ENCODE results near the gene THSD7A. TPM values are rescaled to one million over a fixed set of nuclear protein-coding genes. Genes with fewer than 3 reads are reported as not detected.

The THSD7A gene
- total RNA-seq, 3 donors from 2014 or later (not counting 1 experiment from before 2014, with no cell fraction given): 0.29 to 8.6 TPM; not detected in 1

GRCh38 chr7:11355399-11356005 lies 476.5 kb downstream of the THSD7A start:
- DNase-seq (no peak), ATAC-seq (no peak)
- Mint-ChIP-seq H3K9me3 (peaks cover 8 to 12% of the 10 kb centered on the region in 2 donors), H3K27me3 (ENCODE audit: low read depth in 2 of 2) (peaks cover 0 to 2% of the 10 kb centered on the region in 2 donors), H3K4me1 (no peaks in the 10 kb centered on the region), H3K36me3 (no peaks in the 10 kb centered on the region), H3K27ac (no peak overlapping the region), H3K4me3 (no peak overlapping the region)
- Histone ChIP-seq H3K36me3 (ENCODE audit: control insufficient read depth, insufficient read depth, low read length) (no peaks in the 10 kb centered on the region), H3K27me3 (ENCODE audit: control insufficient read depth, insufficient read depth, low read length) (no peaks in the 10 kb centered on the region), H3K4me1 (ENCODE audit: control insufficient read depth, insufficient read depth, low read length) (no peaks in the 10 kb centered on the region), H3K4me3 (ENCODE audit: low read length) (no peak overlapping the region), H3K9me3 (ENCODE audit: control insufficient read depth, insufficient read depth, low read length) (no peaks in the 10 kb centered on the region), H3K27ac (ENCODE audit: low read length) (no peak overlapping the region)
- no peak for TF ChIP-seq CTCF (IDR thresholded peaks at IDR 0.05)
- intact Hi-C loops (cut with micrococcal nuclease): no loop called here
- WGBS (ENCODE audit: insufficient coverage): 43% methylated on average over 5 of the region's 5 CpGs

GRCh38 chr7:11346302-11346701 lies 485.7 kb downstream of the THSD7A start:
- no peak for DNase-seq
- Histone ChIP-seq H3K27me3 (ENCODE audit: control insufficient read depth, insufficient read depth, low read length) (no peaks in the 10 kb centered on the region), H3K36me3 (ENCODE audit: control insufficient read depth, insufficient read depth, low read length) (no peaks in the 10 kb centered on the region), H3K4me3 (ENCODE audit: low read length) (no peak overlapping the region), H3K9me3 (ENCODE audit: control insufficient read depth, insufficient read depth, low read length) (no peaks in the 10 kb centered on the region), H3K27ac (ENCODE audit: low read length) (no peak overlapping the region), H3K4me1 (ENCODE audit: control insufficient read depth, insufficient read depth, low read length) (no peaks in the 10 kb centered on the region)
- peaks cover 0 to 3% of the 10 kb centered on the region in 2 donors for H3K27me3 Mint-ChIP-seq (ENCODE audit: low read depth in 2 of 2)
- no peaks in the 10 kb centered on the region for H3K36me3 Mint-ChIP-seq
- H3K27ac Mint-ChIP-seq: no peak overlapping the region
- intact Hi-C loops (cut with micrococcal nuclease): no loop called here
- no peak overlapping the region for H3K4me3 Mint-ChIP-seq
- WGBS (ENCODE audit: insufficient coverage): 72% methylated on average over 1 of the region's 2 CpGs
- no peak for ATAC-seq
- H3K9me3 Mint-ChIP-seq: peaks cover under 1 to 5% of the 10 kb centered on the region in 2 donors
- no peak for TF ChIP-seq CTCF (IDR thresholded peaks at IDR 0.05)
- peaks cover 0 to 6% of the 10 kb centered on the region in 2 donors for H3K4me1 Mint-ChIP-seq

- intact Hi-C loops (cut with micrococcal nuclease): no loop called here
- Mint-ChIP-seq H3K27me3 (ENCODE audit: low read depth in 2 of 2) (peaks cover 0 to 2% of the 10 kb centered on the region in 2 donors), H3K4me1 (peaks cover 0 to 6% of the 10 kb centered on the region in 2 donors), H3K9me3 (peaks cover 0 to 1% of the 10 kb centered on the region in 2 donors), H3K36me3 (no peaks in the 10 kb centered on the region), H3K4me3 (no peak overlapping the region), H3K27ac (no peak overlapping the region)
- ATAC-seq: no peak
- Histone ChIP-seq H3K4me1 (ENCODE audit: control insufficient read depth, insufficient read depth, low read length) (no peaks in the 10 kb centered on the region), H3K36me3 (ENCODE audit: control insufficient read depth, insufficient read depth, low read length) (no peaks in the 10 kb centered on the region), H3K27ac (ENCODE audit: low read length) (no peak overlapping the region), H3K4me3 (ENCODE audit: low read length) (no peak overlapping the region), H3K9me3 (ENCODE audit: control insufficient read depth, insufficient read depth, low read length) (no peaks in the 10 kb centered on the region), H3K27me3 (ENCODE audit: control insufficient read depth, insufficient read depth, low read length) (no peaks in the 10 kb centered on the region)
- no peak for DNase-seq
- WGBS (ENCODE audit: insufficient coverage): 88% methylated on average over 2 of the region's 2 CpGs
- no peak for TF ChIP-seq CTCF (IDR thresholded peaks at IDR 0.05)
Measured at GRCh38 chr7:11345621-11346020, 486.4 kb downstream of the THSD7A start.

Data from natural killer cell (primary cell).